ENCODE data around the gene THSD1.
"Not testable (repeated sequence)": the region's sequence is repeated elsewhere in the genome, so short reads cannot be mapped to it uniquely, and the experiment has no call there.

THSD1 gene

GRCh38 chr13:52374873-52375411 lies 31.0 kb downstream of the THSD1 start:
- Histone ChIP-seq H4K8ac (ENCODE audit: low read length) (no peak overlapping the region), H3K4me2 (ENCODE audit: low read length, poor library complexity, severe bottlenecking) (no peak overlapping the region), H3K4me3 (ENCODE audit: insufficient read depth in 1 of 2, low read depth in 1 of 2, low read length in 2 of 2) (no peak overlapping the region), H2AK5ac (ENCODE audit: low read length, severe bottlenecking) (no peak overlapping the region), H3K4ac (ENCODE audit: low read depth in 1 of 2, low read length in 2 of 2) (no peak overlapping the region), H3K9ac (ENCODE audit: low read length) (no peak overlapping the region), H3K27me3 (ENCODE audit: control insufficient read depth in 1 of 2, insufficient read depth in 1 of 2, low read length in 2 of 2) (no peaks in the 10 kb centered on the region), H3K4me1 (ENCODE audit: control insufficient read depth, insufficient read depth, low read depth, low read length) (peaks cover 8% of the 10 kb centered on the region), H2AFZ (ENCODE audit: low read depth, low read length) (no peak overlapping the region), H3K36me3 (ENCODE audit: control insufficient read depth in 1 of 2, insufficient read depth in 2 of 2, low read depth in 1 of 2, low read length in 2 of 2) (peaks cover 12 to 23% of the 10 kb centered on the region in 2 experiments), H2BK12ac (ENCODE audit: low read length in 2 of 2) (no peak overlapping the region), H3K18ac (ENCODE audit: low read depth in 1 of 2, low read length in 2 of 2) (no peak overlapping the region), H3K14ac (ENCODE audit: low read length in 2 of 2) (no peak overlapping the region), H3K79me1 (replicated peaks; ENCODE audit: low read length, poor library complexity, severe bottlenecking) (peaks cover 10% of the 10 kb centered on the region), H3K23ac (ENCODE audit: low read length in 2 of 2) (no peak overlapping the region), H4K91ac (ENCODE audit: low read length) (no peak overlapping the region), H3K9me3 (ENCODE audit: control insufficient read depth, low read length) (no peaks in the 10 kb centered on the region), H2BK15ac (ENCODE audit: low read depth, poor library complexity, severe bottlenecking) (no peak overlapping the region), H2BK120ac (ENCODE audit: low read depth, low read length) (no peak overlapping the region), H2BK5ac (ENCODE audit: low read depth, low read length, poor library complexity, severe bottlenecking) (no peak overlapping the region), H3K27ac (ENCODE audit: low read length, poor library complexity, severe bottlenecking) (no peak overlapping the region)
- DNase-seq = no peak
- 61% methylated on average over 1 of the region's 1 CpG for WGBS

DNA sequence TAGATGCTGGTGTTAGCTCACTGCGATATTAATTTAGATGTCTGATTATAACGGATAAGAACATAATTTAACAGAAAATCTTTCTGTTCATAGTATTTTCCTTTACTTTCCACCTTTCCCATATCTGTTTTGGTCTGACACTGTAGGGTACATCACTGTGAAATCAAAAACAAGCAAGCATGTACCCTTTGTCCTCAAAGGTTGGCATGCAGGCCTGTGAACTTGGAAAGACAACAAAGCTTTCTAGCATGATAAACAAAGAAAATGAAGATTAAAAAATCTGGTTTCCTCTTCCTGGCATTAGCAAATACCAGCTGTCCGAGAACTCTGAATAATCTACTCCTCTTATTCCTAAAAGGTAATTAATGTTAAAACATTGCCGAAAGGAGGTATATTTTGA lies 31.6 kb downstream of the THSD1 start:
- 100% methylated on average over 1 of the region's 4 CpGs for WGBS
- no peak overlapping the region for H2BK12ac ChIP-seq (ENCODE audit: low read length in 2 of 2)
- H3K4me3 ChIP-seq (ENCODE audit: insufficient read depth in 1 of 2, low read depth in 1 of 2, low read length in 2 of 2) = no peak overlapping the region
- no peak overlapping the region for H2AFZ ChIP-seq (ENCODE audit: low read depth, low read length)
- H2BK15ac ChIP-seq (ENCODE audit: low read depth, poor library complexity, severe bottlenecking) = no peak overlapping the region
- peaks cover 7% of the 10 kb centered on the region for H3K4me1 ChIP-seq (ENCODE audit: control insufficient read depth, insufficient read depth, low read depth, low read length)
- no peak overlapping the region for H3K27ac ChIP-seq (ENCODE audit: low read length, poor library complexity, severe bottlenecking)
- H4K8ac ChIP-seq (ENCODE audit: low read length) = no peak overlapping the region
- no peak overlapping the region for H3K4ac ChIP-seq (ENCODE audit: low read depth in 1 of 2, low read length in 2 of 2)
- H2BK5ac ChIP-seq (ENCODE audit: low read depth, low read length, poor library complexity, severe bottlenecking) = no peak overlapping the region
- no peak overlapping the region for H2BK120ac ChIP-seq (ENCODE audit: low read depth, low read length)
- no peak overlapping the region for H3K23ac ChIP-seq (ENCODE audit: low read length in 2 of 2)
- DNase-seq = no peak
- H3K36me3 ChIP-seq (ENCODE audit: control insufficient read depth in 1 of 2, insufficient read depth in 2 of 2, low read depth in 1 of 2, low read length in 2 of 2) = peaks cover 12 to 19% of the 10 kb centered on the region in 2 experiments
- H3K18ac ChIP-seq (ENCODE audit: low read depth in 1 of 2, low read length in 2 of 2) = no peak overlapping the region
- H3K4me2 ChIP-seq (ENCODE audit: low read length, poor library complexity, severe bottlenecking) = no peak overlapping the region
- no peak overlapping the region for H3K14ac ChIP-seq (ENCODE audit: low read length in 2 of 2)
- H3K27me3 ChIP-seq (ENCODE audit: control insufficient read depth in 1 of 2, insufficient read depth in 1 of 2, low read length in 2 of 2) = no peaks in the 10 kb centered on the region
- H3K9ac ChIP-seq (ENCODE audit: low read length) = no peak overlapping the region
- H3K79me1 ChIP-seq (replicated peaks; ENCODE audit: low read length, poor library complexity, severe bottlenecking) = peaks cover 9% of the 10 kb centered on the region
- no peaks in the 10 kb centered on the region for H3K9me3 ChIP-seq (ENCODE audit: control insufficient read depth, low read length)
- no peak overlapping the region for H4K91ac ChIP-seq (ENCODE audit: low read length)
- no peak overlapping the region for H2AK5ac ChIP-seq (ENCODE audit: low read length, severe bottlenecking)

DNA sequence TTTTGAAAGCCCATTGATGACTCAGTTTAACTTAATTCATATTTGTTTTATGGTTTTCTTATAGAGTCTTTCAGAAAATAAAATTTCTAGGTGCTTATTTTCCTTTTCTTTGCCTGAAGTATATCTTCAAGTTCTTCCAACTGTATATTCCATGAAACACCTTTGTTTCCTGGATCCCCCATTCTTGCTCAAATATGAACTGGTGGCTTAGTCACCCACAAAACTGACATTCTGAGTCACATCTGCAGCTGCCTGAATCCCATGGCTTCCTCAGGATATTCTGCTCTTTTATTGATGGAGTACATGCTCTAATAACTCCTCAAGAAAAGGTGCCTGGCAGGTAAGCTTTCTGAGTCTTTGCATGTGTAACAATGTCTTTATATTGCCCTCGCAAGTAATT lies 32.7 kb downstream of the THSD1 start:
- H4K91ac ChIP-seq (ENCODE audit: low read length); H3K4me3 ChIP-seq (ENCODE audit: insufficient read depth in 1 of 2, low read depth in 1 of 2, low read length in 2 of 2); H3K14ac ChIP-seq (ENCODE audit: low read length in 2 of 2); H3K27me3 ChIP-seq (ENCODE audit: control insufficient read depth in 1 of 2, insufficient read depth in 1 of 2, low read length in 2 of 2); H3K27ac ChIP-seq (ENCODE audit: low read length, poor library complexity, severe bottlenecking); H2BK5ac ChIP-seq (ENCODE audit: low read depth, low read length, poor library complexity, severe bottlenecking); H2BK120ac ChIP-seq (ENCODE audit: low read depth, low read length); H3K23ac ChIP-seq (ENCODE audit: low read length in 2 of 2); H3K4me1 ChIP-seq (ENCODE audit: control insufficient read depth, insufficient read depth, low read depth, low read length); H2BK15ac ChIP-seq (ENCODE audit: low read depth, poor library complexity, severe bottlenecking); H3K9ac ChIP-seq (ENCODE audit: low read length); H2BK12ac ChIP-seq (ENCODE audit: low read length in 2 of 2); H3K9me3 ChIP-seq (ENCODE audit: control insufficient read depth, low read length); H2AFZ ChIP-seq (ENCODE audit: low read depth, low read length); H2AK5ac ChIP-seq (ENCODE audit: low read length, severe bottlenecking); H3K18ac ChIP-seq (ENCODE audit: low read depth in 1 of 2, low read length in 2 of 2); H3K79me1 ChIP-seq (replicated peaks; ENCODE audit: low read length, poor library complexity, severe bottlenecking); H3K4ac ChIP-seq (ENCODE audit: low read depth in 1 of 2, low read length in 2 of 2); H4K8ac ChIP-seq (ENCODE audit: low read length); DNase-seq; H3K4me2 ChIP-seq (ENCODE audit: low read length, poor library complexity, severe bottlenecking): not testable (repeated sequence)
- no CpG with 5 or more reads among the region's 1 CpG for WGBS
- H3K36me3 ChIP-seq (ENCODE audit: control insufficient read depth in 1 of 2, insufficient read depth in 2 of 2, low read depth in 1 of 2, low read length in 2 of 2) = peaks cover 9 to 16% of the 10 kb centered on the region in 2 experiments

DNA sequence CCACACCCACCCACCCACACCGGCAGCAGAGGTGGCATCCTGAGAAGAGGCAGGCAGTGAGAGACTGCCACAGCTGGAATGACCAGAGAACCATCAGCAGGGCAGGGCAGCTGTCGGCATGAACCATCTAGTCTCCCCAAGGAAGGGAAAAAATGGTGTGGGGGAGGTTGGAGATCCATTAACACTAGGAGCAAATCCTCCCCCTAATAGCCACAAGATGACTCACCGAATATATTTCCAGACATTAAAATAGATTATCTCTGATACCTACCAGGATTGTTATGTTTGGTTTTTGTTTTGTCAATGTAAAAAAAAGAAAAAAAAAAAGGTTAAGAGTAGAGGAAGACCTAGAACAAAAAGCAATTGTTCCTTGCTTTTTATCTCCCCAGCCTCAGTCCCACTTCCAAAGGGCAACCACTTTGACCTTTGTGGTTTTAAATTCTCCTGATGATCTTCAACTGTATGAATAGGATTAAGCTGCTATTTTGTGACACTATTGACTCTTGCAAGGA lies 34.2 kb downstream of the THSD1 start:
- Histone ChIP-seq H4K8ac (ENCODE audit: low read length) (no peak overlapping the region), H2BK15ac (ENCODE audit: low read depth, poor library complexity, severe bottlenecking) (no peak overlapping the region), H3K27ac (ENCODE audit: low read length, poor library complexity, severe bottlenecking) (peak overlapping the region; percentile 47), H3K14ac (ENCODE audit: low read length in 2 of 2) (no peak overlapping the region), H3K4me2 (ENCODE audit: low read length, poor library complexity, severe bottlenecking) (no peak overlapping the region), H3K9me3 (ENCODE audit: control insufficient read depth, low read length) (no peaks in the 10 kb centered on the region), H3K4me3 (ENCODE audit: insufficient read depth in 1 of 2, low read depth in 1 of 2, low read length in 2 of 2) (no peak overlapping the region), H3K79me1 (replicated peaks; ENCODE audit: low read length, poor library complexity, severe bottlenecking) (no peaks in the 10 kb centered on the region), H3K18ac (ENCODE audit: low read depth in 1 of 2, low read length in 2 of 2) (no peak overlapping the region), H2AFZ (ENCODE audit: low read depth, low read length) (no peak overlapping the region), H3K23ac (ENCODE audit: low read length in 2 of 2) (peak overlapping the region in 1 of 2 experiments; percentile 34), H2AK5ac (ENCODE audit: low read length, severe bottlenecking) (no peak overlapping the region), H3K27me3 (ENCODE audit: control insufficient read depth in 1 of 2, insufficient read depth in 1 of 2, low read length in 2 of 2) (no peaks in the 10 kb centered on the region), H2BK5ac (ENCODE audit: low read depth, low read length, poor library complexity, severe bottlenecking) (no peak overlapping the region), H4K91ac (ENCODE audit: low read length) (no peak overlapping the region), H3K36me3 (ENCODE audit: control insufficient read depth in 1 of 2, insufficient read depth in 2 of 2, low read depth in 1 of 2, low read length in 2 of 2) (peaks cover 0 to 2% of the 10 kb centered on the region in 2 experiments), H2BK12ac (ENCODE audit: low read length in 2 of 2) (peak overlapping the region in 1 of 2 experiments; percentile 63), H2BK120ac (ENCODE audit: low read depth, low read length) (no peak overlapping the region), H3K9ac (ENCODE audit: low read length) (no peak overlapping the region), H3K4ac (ENCODE audit: low read depth in 1 of 2, low read length in 2 of 2) (no peak overlapping the region), H3K4me1 (ENCODE audit: control insufficient read depth, insufficient read depth, low read depth, low read length) (peaks cover 5% of the 10 kb centered on the region)
- WGBS = no CpG with 5 or more reads among the region's 3 CpGs
- peak; percentile 22 for DNase-seq

Measured in mesenchymal stem cell (in vitro differentiated cells and primary cell).